Measurements from ENCODE around the gene MKS1. TPM values are rescaled to one million over a fixed set of nuclear protein-coding genes. Genes with fewer than 3 reads are reported as not detected.

The MKS1 gene
- total RNA-seq, 3 donors from 2014 or later, result 8.0 to 21.1 (median 15.1) TPM

GRCh38 chr17:58187063-58187462, 32.0 kb downstream of the MKS1 start:
- DNase-seq (ENCODE audit: low spot score in 2 of 2), result no peak
- H3K4me3 ChIP-seq, result no peak overlapping the region
- TF ChIP-seq POLR2A (IDR thresholded peaks at IDR 0.05) (no peak), POLR2AphosphoS5 (IDR thresholded peaks at IDR 0.05) (no peak), CTCF (IDR thresholded peaks at IDR 0.05) (no peak)
- H3K27ac ChIP-seq, result no peak overlapping the region
- peaks cover 0 to 5% of the 10 kb centered on the region in 2 donors for H3K4me1 ChIP-seq
- peaks cover 0 to 8% of the 10 kb centered on the region in 2 donors for H3K27me3 ChIP-seq
- no peaks in the 10 kb centered on the region for H3K9me3 ChIP-seq
- intact Hi-C loops (cut with DNase I; ENCODE audit: low total_unique reads), result no loop called here
- H3K36me3 ChIP-seq, result no peaks in the 10 kb centered on the region

- Histone ChIP-seq H3K4me1 (peaks cover 0 to 5% of the 10 kb centered on the region in 2 donors), H3K9me3 (no peaks in the 10 kb centered on the region), H3K36me3 (no peaks in the 10 kb centered on the region), H3K27ac (no peak overlapping the region), H3K4me3 (no peak overlapping the region), H3K27me3 (peaks cover 0 to 8% of the 10 kb centered on the region in 2 donors)
- DNase-seq (ENCODE audit: low spot score in 2 of 2), result no peak
- no peak for TF ChIP-seq CTCF (IDR thresholded peaks at IDR 0.05)
- TF ChIP-seq POLR2A (IDR thresholded peaks at IDR 0.05), result no peak
- TF ChIP-seq POLR2AphosphoS5 (IDR thresholded peaks at IDR 0.05), result no peak
- intact Hi-C loops (cut with DNase I; ENCODE audit: low total_unique reads), result no loop called here
Measured at GRCh38 chr17:58186591-58186990, 32.5 kb downstream of the MKS1 start.

- TF ChIP-seq POLR2AphosphoS5 (IDR thresholded peaks at IDR 0.05) (no peak), CTCF (IDR thresholded peaks at IDR 0.05) (no peak), POLR2A (IDR thresholded peaks at IDR 0.05) (no peak)
- Histone ChIP-seq H3K4me1 (peaks cover 0 to 5% of the 10 kb centered on the region in 2 donors), H3K4me3 (no peak overlapping the region), H3K27ac (no peak overlapping the region), H3K9me3 (no peaks in the 10 kb centered on the region), H3K36me3 (no peaks in the 10 kb centered on the region), H3K27me3 (no peaks in the 10 kb centered on the region)
- intact Hi-C loops (cut with DNase I; ENCODE audit: low total_unique reads), result no loop called here
- no peak for DNase-seq (ENCODE audit: low spot score in 2 of 2)
Measured at GRCh38 chr17:58184986-58185761, 33.9 kb downstream of the MKS1 start.

GRCh38 chr17:58184308-58184985, 34.6 kb downstream of the MKS1 start:
- Histone ChIP-seq H3K36me3 (no peaks in the 10 kb centered on the region), H3K27me3 (no peaks in the 10 kb centered on the region), H3K4me3 (no peak overlapping the region), H3K4me1 (no peaks in the 10 kb centered on the region), H3K9me3 (no peaks in the 10 kb centered on the region), H3K27ac (no peak overlapping the region)
- no peak for DNase-seq (ENCODE audit: low spot score in 2 of 2)
- intact Hi-C loops (cut with DNase I; ENCODE audit: low total_unique reads), result no loop called here
- TF ChIP-seq POLR2AphosphoS5 (IDR thresholded peaks at IDR 0.05) (no peak), POLR2A (IDR thresholded peaks at IDR 0.05) (no peak), CTCF (IDR thresholded peaks at IDR 0.05) (no peak)

- Histone ChIP-seq H3K27ac (no peak overlapping the region), H3K36me3 (no peaks in the 10 kb centered on the region), H3K27me3 (no peaks in the 10 kb centered on the region), H3K4me1 (no peaks in the 10 kb centered on the region), H3K4me3 (no peak overlapping the region), H3K9me3 (no peaks in the 10 kb centered on the region)
- TF ChIP-seq POLR2A (IDR thresholded peaks at IDR 0.05), result no peak
- no peak for TF ChIP-seq CTCF (IDR thresholded peaks at IDR 0.05)
- no peak for TF ChIP-seq POLR2AphosphoS5 (IDR thresholded peaks at IDR 0.05)
- DNase-seq (ENCODE audit: low spot score in 2 of 2), result no peak
- intact Hi-C loops (cut with DNase I; ENCODE audit: low total_unique reads), result no loop called here
Measured at GRCh38 chr17:58183514-58183913, 35.5 kb downstream of the MKS1 start.

Data from breast epithelium (tissue), 4 donors.